Hepatocyte (in vitro differentiated cells): Measurements from ENCODE around the gene F2R. TPM values are rescaled to one million over a fixed set of nuclear protein-coding genes. Genes with fewer than 3 reads are reported as not detected.
"Not testable (repeated sequence)": the region's sequence is repeated elsewhere in the genome, so short reads cannot be mapped to it uniquely, and the experiment has no call there.

ENCODE experiments used
- DNase-seq: peaks from one replicate; pipeline ENCODE4 v3.0.0-alpha.2; 2016; ENCODE audit warnings: low spot score
- H2AFZ ChIP-seq: fragments of 200-600 bp; sonication (generic); 2 replicates; pipeline ENCODE4 v1.6.0; 2016; ENCODE audit warnings: antibody characterized with exemption, mild to moderate bottlenecking
- H3K27ac ChIP-seq: fragments of 200-600 bp; sonication (generic); 2 replicates; pipeline ENCODE4 v1.5.1; 2016; ENCODE audit warnings: mild to moderate bottlenecking
- H3K27me3 ChIP-seq: fragments of 200-600 bp; sonication (generic); 2 replicates; pipeline ENCODE4 v1.6.1; 2016
- H3K36me3 ChIP-seq: fragments of 200-600 bp; sonication (generic); replicated peaks from 2 replicates; pipeline ENCODE4 v1.5.1; 2016; ENCODE audit warnings: low read depth; ENCODE audit not compliant: insufficient read depth
- H3K4me1 ChIP-seq: fragments of 200-600 bp; sonication (generic); 2 replicates; pipeline ENCODE4 v1.5.1; 2016; ENCODE audit warnings: mild to moderate bottlenecking, moderate library complexity; ENCODE audit not compliant: insufficient read depth
- H3K4me2 ChIP-seq: fragments of 200-600 bp; sonication (generic); 2 replicates; pipeline ENCODE4 v1.6.0; 2016
- H3K4me3 ChIP-seq: fragments of 200-600 bp; sonication (generic); 2 replicates; pipeline ENCODE4 v1.5.1; 2016; ENCODE audit warnings: mild to moderate bottlenecking
- H3K79me2 ChIP-seq: fragments of 200-600 bp; sonication (generic); 2 replicates; pipeline ENCODE4 v1.6.0; 2017; ENCODE audit warnings: mild to moderate bottlenecking
- H3K9me2 ChIP-seq: fragments of 200-600 bp; sonication (generic); replicated peaks from 2 replicates; pipeline ENCODE4 v1.6.0; 2017; ENCODE audit warnings: mild to moderate bottlenecking; ENCODE audit not compliant: insufficient read depth
- H3K9me3 ChIP-seq: fragments of 200-600 bp; sonication (generic); 2 replicates; pipeline ENCODE4 v1.5.1; 2016; ENCODE audit warnings: low read depth, mild to moderate bottlenecking
- H4K20me1 ChIP-seq: fragments of 200-600 bp; sonication (generic); 2 replicates; pipeline ENCODE4 v1.6.0; 2016; ENCODE audit warnings: mild to moderate bottlenecking; ENCODE audit not compliant: insufficient read depth, poor library complexity, severe bottlenecking
- CTCF ChIP-seq: fragments of 200-600 bp; sonication (generic); IDR thresholded peaks from 2 replicates; pipeline ENCODE4 v1.5.1; 2016; ENCODE audit warnings: antibody characterized with exemption, mild to moderate bottlenecking; ENCODE audit not compliant: poor library complexity
- EZH2 ChIP-seq: fragments of 200-600 bp; sonication (generic); IDR thresholded peaks from 2 replicates; pipeline ENCODE4 v1.6.1; 2016; ENCODE audit warnings: antibody characterized with exemption, mild to moderate bottlenecking, borderline replicate concordance
- EZH2phosphoT487 ChIP-seq: fragments of 200-600 bp; sonication (generic); IDR thresholded peaks from one replicate; pipeline ENCODE4 v1.6.1; 2018; ENCODE audit warnings: antibody characterized with exemption, mild to moderate bottlenecking, low read depth, moderate library complexity; ENCODE audit not compliant: unreplicated experiment, severe bottlenecking
- WGBS: methylation state at CpG from one replicate; pipeline ENCODE4 v1.1.6; 2016; ENCODE audit warnings: low lambda C conversion rate; ENCODE audit errors: missing lambda C conversion rate; 5-methylcytosine and 5-hydroxymethylcytosine counted together
- polyA plus RNA-seq: library from polyadenylated mRNA; unstranded; fragments of >200 nt; fragmentation: Nextera tagmentation; extraction: Ambion mirVana; gene quantifications from 2 replicates; pipeline ENCODE4 v1.2.1, GENCODE V29; 2016
- total RNA-seq: library from RNA; depleted of rRNA; stranded (reverse); fragments of >200 nt; gene quantifications from 2 replicates; pipeline ENCODE4 v1.2.3, GENCODE V29; 2014

The F2R gene
- total and polyA plus RNA-seq, 2 experiments from 2014 or later, result 27.1 to 48.1 TPM

GRCh38 chr5:76764374-76764773, 48.4 kb downstream of the F2R start:
- H3K4me3 ChIP-seq, result no peak overlapping the region
- H3K36me3 ChIP-seq, result no peaks in the 10 kb centered on the region
- no peak overlapping the region for H3K27ac ChIP-seq
- no peak overlapping the region for H2AFZ ChIP-seq
- no peaks in the 10 kb centered on the region for H3K9me2 ChIP-seq
- no peak overlapping the region for H3K4me2 ChIP-seq
- H4K20me1 ChIP-seq, result no peaks in the 10 kb centered on the region
- no peak for DNase-seq
- no peaks in the 10 kb centered on the region for H3K79me2 ChIP-seq
- peaks cover 8% of the 10 kb centered on the region for H3K9me3 ChIP-seq
- WGBS, result 74% methylated on average over 3 of the region's 3 CpGs
- TF ChIP-seq CTCF (no peak), EZH2phosphoT487 (no peak), EZH2 (no peak)
- no peaks in the 10 kb centered on the region for H3K4me1 ChIP-seq
- H3K27me3 ChIP-seq, result no peaks in the 10 kb centered on the region

GRCh38 chr5:76765249-76765648, 49.3 kb downstream of the F2R start:
- Histone ChIP-seq H3K4me2 (no peak overlapping the region), H3K27ac (no peak overlapping the region), H3K36me3 (no peaks in the 10 kb centered on the region), H3K79me2 (no peaks in the 10 kb centered on the region), H3K4me1 (no peaks in the 10 kb centered on the region), H3K9me3 (peaks cover 8% of the 10 kb centered on the region), H4K20me1 (no peaks in the 10 kb centered on the region), H3K4me3 (no peak overlapping the region), H2AFZ (no peak overlapping the region), H3K9me2 (no peaks in the 10 kb centered on the region), H3K27me3 (no peaks in the 10 kb centered on the region)
- no peak for TF ChIP-seq EZH2phosphoT487
- no peak for TF ChIP-seq EZH2
- no peak for TF ChIP-seq CTCF
- 60% methylated on average over 3 of the region's 3 CpGs for WGBS
- no peak for DNase-seq

GRCh38 chr5:76766746-76767145, 50.8 kb downstream of the F2R start:
- 95% methylated on average over 2 of the region's 2 CpGs for WGBS
- Histone ChIP-seq H4K20me1 (no peaks in the 10 kb centered on the region), H3K27me3 (no peaks in the 10 kb centered on the region), H3K9me3 (peaks cover 8% of the 10 kb centered on the region), H3K27ac (no peak overlapping the region), H3K4me1 (no peaks in the 10 kb centered on the region), H3K4me2 (no peak overlapping the region), H3K79me2 (no peaks in the 10 kb centered on the region), H3K4me3 (no peak overlapping the region), H3K36me3 (no peaks in the 10 kb centered on the region), H2AFZ (no peak overlapping the region), H3K9me2 (no peaks in the 10 kb centered on the region)
- DNase-seq, result no peak
- TF ChIP-seq CTCF (no peak), EZH2phosphoT487 (no peak), EZH2 (no peak)

- H3K36me3 ChIP-seq, H3K9me3 ChIP-seq, H4K20me1 ChIP-seq, H3K4me1 ChIP-seq, H3K79me2 ChIP-seq, H3K27ac ChIP-seq, H2AFZ ChIP-seq, H3K9me2 ChIP-seq, H3K27me3 ChIP-seq, H3K4me2 ChIP-seq, H3K4me3 ChIP-seq, DNase-seq: not testable (repeated sequence)
- 96% methylated on average over 14 of the region's 14 CpGs for WGBS
Observed at GRCh38 chr5:76771041-76771440, 55.1 kb downstream of the F2R start.
